Ishikawa (cell line): ENCODE measurements around the gene TTC9.

Experiments
- CEBPB ChIP-seq: IDR thresholded peaks from 2 replicates; pipeline ENCODE4 v1.6.1; 2012
- CREB1 ChIP-seq: IDR thresholded peaks from 2 replicates; pipeline ENCODE4 v1.6.1; 2012; ENCODE audit warnings: low read depth
- EGR1 ChIP-seq: IDR thresholded peaks from 2 replicates; pipeline ENCODE4 v1.6.1; 2012
- EP300 ChIP-seq: IDR thresholded peaks from 2 replicates; pipeline ENCODE4 v1.6.1; 2012; ENCODE audit warnings: borderline replicate concordance
- FOXM1 ChIP-seq: IDR thresholded peaks from 2 replicates; pipeline ENCODE4 v1.6.1; 2012; ENCODE audit warnings: low read depth, borderline replicate concordance
- MAX ChIP-seq: IDR thresholded peaks from 2 replicates; pipeline ENCODE4 v1.6.1; 2012
- NFIC ChIP-seq: IDR thresholded peaks from 2 replicates; pipeline ENCODE4 v1.6.1; 2012
- RAD21 ChIP-seq: IDR thresholded peaks from 2 replicates; pipeline ENCODE4 v1.6.1; 2012; ENCODE audit warnings: low read depth
- TAF1 ChIP-seq: IDR thresholded peaks from 2 replicates; pipeline ENCODE4 v1.6.1; 2012; ENCODE audit warnings: low read depth, mild to moderate bottlenecking
- TCF12 ChIP-seq: IDR thresholded peaks from 2 replicates; pipeline ENCODE4 v1.6.1; 2012; ENCODE audit warnings: low read depth
- TEAD4 ChIP-seq: IDR thresholded peaks from 2 replicates; pipeline ENCODE4 v1.6.1; 2012
- YY1 ChIP-seq: IDR thresholded peaks from 2 replicates; pipeline ENCODE4 v1.6.1; 2012; ENCODE audit warnings: low read depth
- ZBTB7A ChIP-seq: IDR thresholded peaks from 2 replicates; pipeline ENCODE4 v1.6.1; 2012; ENCODE audit warnings: low read depth
- TF ChIP-seq, protein P1 (sequence below): IDR thresholded peaks from 2 replicates; pipeline ENCODE4 v1.6.1; 2012; ENCODE audit warnings: low read depth, mild to moderate bottlenecking
- TF ChIP-seq, protein P2 (sequence below): IDR thresholded peaks from 2 replicates; pipeline ENCODE4 v1.6.1; 2012

TTC9 gene

GRCh38 chr14:70642303-70643235 lies 853 bp downstream of the TTC9 start:
- no peak for TF ChIP-seq NFIC
- peak; percentile 56; the same call in 1 of the 2 replicates for TF ChIP-seq ZBTB7A
- no peak for TF ChIP-seq TAF1

GRCh38 chr14:70643967-70644366 lies 2.3 kb downstream of the TTC9 start:
- TF ChIP-seq EP300: no peak
- no peak for TF ChIP-seq ZBTB7A
- TF ChIP-seq MAX: no peak
- no peak for TF ChIP-seq FOXM1

DNA sequence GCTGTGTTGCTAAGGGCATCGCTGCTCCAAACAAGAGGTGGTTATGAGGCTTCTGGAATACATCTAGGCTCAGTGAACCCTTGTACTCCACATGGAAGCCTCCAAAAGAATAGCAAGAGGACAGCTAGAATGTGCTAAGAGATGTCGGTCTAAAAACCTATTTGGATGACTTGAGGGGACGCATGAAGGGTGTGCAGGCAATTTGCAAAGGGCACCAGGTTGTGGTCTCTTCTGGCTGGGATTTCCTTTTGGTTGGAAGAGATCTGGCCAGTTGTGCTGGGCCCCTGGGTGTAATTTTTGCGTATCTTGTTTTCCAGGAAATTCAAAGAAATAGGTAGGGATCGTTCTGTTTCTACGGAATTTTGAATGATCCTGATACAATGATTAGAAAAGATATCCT lies 4.2 kb downstream of the TTC9 start:
- TF ChIP-seq MAX (no peak), TEAD4 (no peak), TCF12 (no peak), EP300 (no peak), YY1 (no peak), FOXM1 (no peak), ZBTB7A (no peak), NFIC (no peak), RAD21 (no peak), CEBPB (no peak), EGR1 (no peak), CREB1 (no peak), TAF1 (no peak)
- TF ChIP-seq, protein P1, sequence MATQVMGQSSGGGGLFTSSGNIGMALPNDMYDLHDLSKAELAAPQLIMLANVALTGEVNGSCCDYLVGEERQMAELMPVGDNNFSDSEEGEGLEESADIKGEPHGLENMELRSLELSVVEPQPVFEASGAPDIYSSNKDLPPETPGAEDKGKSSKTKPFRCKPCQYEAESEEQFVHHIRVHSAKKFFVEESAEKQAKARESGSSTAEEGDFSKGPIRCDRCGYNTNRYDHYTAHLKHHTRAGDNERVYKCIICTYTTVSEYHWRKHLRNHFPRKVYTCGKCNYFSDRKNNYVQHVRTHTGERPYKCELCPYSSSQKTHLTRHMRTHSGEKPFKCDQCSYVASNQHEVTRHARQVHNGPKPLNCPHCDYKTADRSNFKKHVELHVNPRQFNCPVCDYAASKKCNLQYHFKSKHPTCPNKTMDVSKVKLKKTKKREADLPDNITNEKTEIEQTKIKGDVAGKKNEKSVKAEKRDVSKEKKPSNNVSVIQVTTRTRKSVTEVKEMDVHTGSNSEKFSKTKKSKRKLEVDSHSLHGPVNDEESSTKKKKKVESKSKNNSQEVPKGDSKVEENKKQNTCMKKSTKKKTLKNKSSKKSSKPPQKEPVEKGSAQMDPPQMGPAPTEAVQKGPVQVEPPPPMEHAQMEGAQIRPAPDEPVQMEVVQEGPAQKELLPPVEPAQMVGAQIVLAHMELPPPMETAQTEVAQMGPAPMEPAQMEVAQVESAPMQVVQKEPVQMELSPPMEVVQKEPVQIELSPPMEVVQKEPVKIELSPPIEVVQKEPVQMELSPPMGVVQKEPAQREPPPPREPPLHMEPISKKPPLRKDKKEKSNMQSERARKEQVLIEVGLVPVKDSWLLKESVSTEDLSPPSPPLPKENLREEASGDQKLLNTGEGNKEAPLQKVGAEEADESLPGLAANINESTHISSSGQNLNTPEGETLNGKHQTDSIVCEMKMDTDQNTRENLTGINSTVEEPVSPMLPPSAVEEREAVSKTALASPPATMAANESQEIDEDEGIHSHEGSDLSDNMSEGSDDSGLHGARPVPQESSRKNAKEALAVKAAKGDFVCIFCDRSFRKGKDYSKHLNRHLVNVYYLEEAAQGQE: no peak
- TF ChIP-seq, protein P2, sequence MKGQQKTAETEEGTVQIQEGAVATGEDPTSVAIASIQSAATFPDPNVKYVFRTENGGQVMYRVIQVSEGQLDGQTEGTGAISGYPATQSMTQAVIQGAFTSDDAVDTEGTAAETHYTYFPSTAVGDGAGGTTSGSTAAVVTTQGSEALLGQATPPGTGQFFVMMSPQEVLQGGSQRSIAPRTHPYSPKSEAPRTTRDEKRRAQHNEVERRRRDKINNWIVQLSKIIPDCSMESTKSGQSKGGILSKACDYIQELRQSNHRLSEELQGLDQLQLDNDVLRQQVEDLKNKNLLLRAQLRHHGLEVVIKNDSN: no peak

DNA sequence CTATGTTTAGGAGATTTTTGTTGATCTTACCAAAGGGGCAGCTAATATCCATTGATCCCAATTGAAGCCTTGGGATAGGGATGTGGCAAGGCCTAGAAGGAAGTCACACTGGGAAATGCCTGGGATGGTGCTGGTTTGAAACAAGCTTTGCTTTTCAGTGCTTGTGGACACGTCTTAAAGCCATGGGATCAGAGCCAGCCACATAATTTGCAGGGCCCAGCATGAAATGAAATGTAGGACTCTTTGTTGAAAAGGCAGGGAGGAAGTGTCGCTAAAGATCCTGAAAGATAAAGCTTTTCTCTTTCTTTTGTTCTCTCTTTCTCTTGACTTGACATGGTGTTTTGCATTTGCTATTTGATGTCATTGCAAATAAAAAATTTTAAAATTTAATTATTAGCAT lies 5.0 kb downstream of the TTC9 start:
- TF ChIP-seq RAD21 (no peak), FOXM1 (no peak), EGR1 (no peak), MAX (no peak), TAF1 (no peak), TEAD4 (no peak), TCF12 (no peak), CEBPB (no peak), EP300 (no peak), YY1 (no peak), NFIC (no peak), CREB1 (no peak), ZBTB7A (no peak)
- TF ChIP-seq, protein P1: no peak
- TF ChIP-seq, protein P2: no peak

DNA sequence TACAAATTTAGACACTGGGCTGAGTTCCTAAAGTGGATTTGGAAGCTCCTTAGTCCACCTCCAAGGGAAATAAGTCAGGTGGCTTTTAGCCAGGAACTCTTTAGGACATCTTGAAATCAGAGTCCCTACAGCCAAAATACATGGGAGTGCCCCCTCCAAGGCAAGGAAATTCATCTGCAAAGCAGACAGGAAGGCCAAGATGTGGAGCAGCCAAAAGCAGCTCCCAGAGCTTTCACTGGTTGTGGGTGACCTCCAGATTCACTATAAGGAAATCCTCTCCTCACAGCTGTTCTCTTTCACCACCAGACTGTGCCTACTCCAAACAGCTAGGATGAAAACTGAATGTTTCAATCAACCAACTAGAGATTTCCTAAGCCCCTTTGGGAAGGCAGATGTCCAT lies 6.6 kb downstream of the TTC9 start:
- no peak for TF ChIP-seq TEAD4
- TF ChIP-seq, protein P1: no peak
